ENCODE data around the gene SORCS1. TPM values are rescaled to one million over a fixed set of nuclear protein-coding genes. Genes with fewer than 3 reads are reported as not detected.
A peak's percentile ranks its signal among the peaks of the same experiment; 100 is the strongest.

SORCS1 gene
- total and polyA plus RNA-seq, 2 of the 8 experiments (the other 6 are each of a cell fraction or from before 2014, with no cell fraction given), result 4.1 to 4.6 TPM

DNA sequence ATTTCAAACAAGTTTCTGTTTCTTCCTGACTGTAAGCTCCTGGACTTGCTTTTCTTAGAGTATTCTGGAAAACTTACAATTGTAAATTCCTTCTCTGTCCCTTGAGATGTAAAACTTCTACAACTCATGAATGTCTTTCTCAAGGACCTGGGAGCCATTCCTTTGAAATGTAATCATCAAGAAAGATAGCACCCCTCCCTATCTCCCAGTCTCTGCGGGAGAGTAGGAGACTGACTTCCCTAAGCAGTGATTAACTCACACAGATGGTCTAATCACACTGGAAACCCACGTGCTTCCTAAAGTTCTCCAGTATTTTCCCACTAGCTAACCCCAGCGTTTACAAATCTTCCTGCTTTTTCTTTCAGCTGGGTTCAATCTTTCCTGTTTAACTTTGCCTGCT, 549.4 kb downstream of the SORCS1 start:
- Histone ChIP-seq H3K4ac (replicated peaks; ENCODE audit: insufficient read length, low read depth, low read length) (no peak overlapping the region), H3K56ac (replicated peaks; ENCODE audit: insufficient read length, low read depth, low read length) (no peak overlapping the region), H3K4me3 (ENCODE audit: extremely low read depth in 1 of 4, insufficient read depth in 2 of 4, low read depth in 3 of 4, low read length in 4 of 4) (no peak overlapping the region), H3K18ac (ENCODE audit: extremely low read depth, low read length) (no peak overlapping the region), H4K91ac (replicated peaks; ENCODE audit: insufficient read length, low read length) (no peak overlapping the region), H2BK120ac (replicated peaks; ENCODE audit: low read depth, low read length) (no peak overlapping the region), H3K9me3 (ENCODE audit: insufficient read depth in 2 of 2, low read depth in 1 of 2, low read length in 1 of 2) (no peaks in the 10 kb centered on the region), H2AK5ac (ENCODE audit: low read depth, low read length) (no peak overlapping the region), H3K14ac (ENCODE audit: insufficient read length) (no peak overlapping the region), H4K20me1 (replicated peaks in 1 of 2; ENCODE audit: control insufficient read depth in 1 of 2, insufficient read depth in 2 of 2, low read length in 2 of 2) (no peaks in the 10 kb centered on the region), H3K79me1 (ENCODE audit: low read depth, low read length) (no peaks in the 10 kb centered on the region), H2AFZ (ENCODE audit: low read length) (no peak overlapping the region), H3K36me3 (ENCODE audit: control insufficient read depth in 2 of 4, insufficient read depth in 4 of 4, low read length in 3 of 4) (no peaks in the 10 kb centered on the region), H2BK5ac (ENCODE audit: low read depth, low read length) (no peak overlapping the region), H3K27me3 (replicated peaks in 1 of 4; ENCODE audit: control insufficient read depth in 3 of 4, extremely low read depth in 1 of 4, insufficient read depth in 3 of 4, low read length in 3 of 4) (peaks cover 8 to 16% (median 13%) of the 10 kb centered on the region in 4 experiments; a peak in 6 of 7 replicates), H2BK15ac (ENCODE audit: low read length) (no peak overlapping the region), H2BK20ac (ENCODE audit: low read length) (no peak overlapping the region), H4K8ac (ENCODE audit: extremely low read depth, insufficient read depth, low read length) (no peak overlapping the region), H3K9ac (replicated peaks in 1 of 4; ENCODE audit: extremely low read depth in 1 of 4, low read depth in 3 of 4, low read length in 3 of 4) (no peak overlapping the region), H3K27ac (ENCODE audit: low read depth, low read length) (no peak overlapping the region), H3K4me1 (replicated peaks in 1 of 4; ENCODE audit: control insufficient read depth in 3 of 4, insufficient read depth in 4 of 4, low read length in 3 of 4) (no peaks in the 10 kb centered on the region), H3K23ac (ENCODE audit: insufficient read length) (no peak overlapping the region), H2BK12ac (ENCODE audit: low read depth, low read length) (no peak overlapping the region), H3K79me2 (ENCODE audit: control insufficient read depth in 1 of 2, insufficient read depth in 2 of 2, low read length in 2 of 2) (no peaks in the 10 kb centered on the region), H4K5ac (ENCODE audit: insufficient read length, low read depth, low read length) (no peak overlapping the region), H3K23me2 (ENCODE audit: low read depth, low read length) (0 out of 2 replicates have a peak, but pooled peaks cover under 1% of the 10 kb centered on the region), H3K4me2 (ENCODE audit: insufficient read depth in 1 of 2, low read depth in 2 of 2, low read length in 2 of 2) (no peak overlapping the region)
- no peak for TF ChIP-seq SIRT6 (IDR thresholded peaks at IDR 0.05; ENCODE audit: low read length)
- peak; percentile 92 for TF ChIP-seq TCF12 (IDR thresholded peaks at IDR 0.05; ENCODE audit: low read depth, low read length)
- TF ChIP-seq, protein P1, sequence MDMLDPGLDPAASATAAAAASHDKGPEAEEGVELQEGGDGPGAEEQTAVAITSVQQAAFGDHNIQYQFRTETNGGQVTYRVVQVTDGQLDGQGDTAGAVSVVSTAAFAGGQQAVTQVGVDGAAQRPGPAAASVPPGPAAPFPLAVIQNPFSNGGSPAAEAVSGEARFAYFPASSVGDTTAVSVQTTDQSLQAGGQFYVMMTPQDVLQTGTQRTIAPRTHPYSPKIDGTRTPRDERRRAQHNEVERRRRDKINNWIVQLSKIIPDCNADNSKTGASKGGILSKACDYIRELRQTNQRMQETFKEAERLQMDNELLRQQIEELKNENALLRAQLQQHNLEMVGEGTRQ (IDR thresholded peaks at IDR 0.05; ENCODE audit: low read length), result no peak
- peak; percentile 80 for TF ChIP-seq POLR2AphosphoS5 (IDR thresholded peaks at IDR 0.05; ENCODE audit: low read depth, low read length)
- TF ChIP-seq EP300 (IDR thresholded peaks at IDR 0.05; ENCODE audit: borderline replicate concordance in 1 of 2, low read depth in 2 of 2, low read length in 2 of 2), result peak in 1 of 2 experiments; percentile 13; a peak in 1 of 3 replicates
- 0 out of 2 replicates have a peak, but pooled peaks have one; percentile 30 for TF ChIP-seq SP1 (IDR thresholded peaks at IDR 0.05; ENCODE audit: low read depth, low read length)
- TF ChIP-seq SUZ12 (IDR thresholded peaks at IDR 0.05; ENCODE audit: low read length), result no peak
- ChIA-PET CTCF (ENCODE audit: partially characterized antibody) (interaction anchor here (1.0 to 1.6 kb wide), 2 partner anchors 10 to 29 kb away, joined by 3 read pairs; no protein-coding TSS in a partner anchor), POLR2A (ENCODE audit: partially characterized antibody) (no interaction called here)
- DNase-seq (ENCODE audit: low read depth in 1 of 2, low spot score in 2 of 2), result no peak
- 37% methylated on average over 3 of the region's 3 CpGs; no CpG with 5 or more reads in 1 of the 2 experiments for WGBS, 2 experiments (ENCODE audit: extremely low coverage in 1 of 2, insufficient coverage in 1 of 2, insufficient read length in 1 of 2, insufficient replicate concordance in 2 of 2, low coverage in 1 of 2, low lambda C conversion rate in 2 of 2, missing lambda C conversion rate in 1 of 2)
- FAIRE-seq, result peak; percentile 65
